ENCODE measurements around the gene UNC13A. TPM values are rescaled to one million over a fixed set of nuclear protein-coding genes. Genes with fewer than 3 reads are reported as not detected.
"Not testable (repeated sequence)": the region's sequence is repeated elsewhere in the genome, so short reads cannot be mapped to it uniquely, and the experiment has no call there.

The UNC13A gene
- total and polyA plus RNA-seq, 2 of the 8 experiments (the other 6 are each of a cell fraction or from before 2014, with no cell fraction given) = 13.1 to 47.6 TPM

DNA sequence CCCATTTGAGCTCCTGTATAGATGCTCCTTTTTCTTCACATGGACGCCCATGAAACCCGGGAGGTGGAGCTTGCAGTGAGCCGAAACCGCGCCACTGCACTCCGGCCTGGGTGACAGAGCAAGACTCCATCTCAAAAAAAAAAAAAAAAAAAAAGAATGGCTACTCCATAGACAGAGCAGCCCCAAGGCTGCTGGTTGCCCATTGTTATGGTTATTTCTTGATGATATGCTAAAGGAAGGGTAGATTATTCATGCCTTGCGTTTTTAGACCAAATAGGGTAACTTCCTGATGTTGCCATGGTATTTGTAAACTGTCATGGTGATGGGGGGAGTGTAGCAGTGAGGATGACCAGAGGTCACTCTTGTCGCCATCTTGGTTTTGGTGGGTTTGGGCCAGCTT lies 90.1 kb downstream of the UNC13A start:
- CTCF ChIA-PET (ENCODE audit: partially characterized antibody) = interaction anchor here (1.6 kb wide), 1 partner anchor 157 kb away, joined by 4 read pairs; no protein-coding TSS in a partner anchor
- TF ChIP-seq YY1 (IDR thresholded peaks at IDR 0.05; ENCODE audit: low read depth, low read length) = peak; percentile 68; the same call in 1 of the 2 replicates
- peak; percentile 30; the same call in 1 of the 2 replicates for TF ChIP-seq SRF (IDR thresholded peaks at IDR 0.05; ENCODE audit: low read depth, low read length)
- H3K27ac ChIP-seq (ENCODE audit: low read depth, low read length) = not testable (repeated sequence)

More for the DNA sequence above, 90.1 kb downstream of the UNC13A start:
- not testable (repeated sequence) for H3K9me3 ChIP-seq (ENCODE audit: insufficient read depth in 2 of 2, low read depth in 1 of 2, low read length in 1 of 2); H2BK12ac ChIP-seq (ENCODE audit: low read depth, low read length); H2BK120ac ChIP-seq (replicated peaks; ENCODE audit: low read depth, low read length); H4K20me1 ChIP-seq (replicated peaks in 1 of 2; ENCODE audit: control insufficient read depth in 1 of 2, insufficient read depth in 2 of 2, low read length in 2 of 2); H2AK5ac ChIP-seq (ENCODE audit: low read depth, low read length); H3K79me2 ChIP-seq (ENCODE audit: control insufficient read depth in 1 of 2, insufficient read depth in 2 of 2, low read length in 2 of 2); H2BK5ac ChIP-seq (ENCODE audit: low read depth, low read length); H4K8ac ChIP-seq (ENCODE audit: extremely low read depth, insufficient read depth, low read length); H3K56ac ChIP-seq (replicated peaks; ENCODE audit: insufficient read length, low read depth, low read length); H3K4ac ChIP-seq (replicated peaks; ENCODE audit: insufficient read length, low read depth, low read length); H4K5ac ChIP-seq (ENCODE audit: insufficient read length, low read depth, low read length); H3K14ac ChIP-seq (ENCODE audit: insufficient read length); H3K23ac ChIP-seq (ENCODE audit: insufficient read length); H3K4me3 ChIP-seq (ENCODE audit: extremely low read depth in 1 of 4, insufficient read depth in 2 of 4, low read depth in 3 of 4, low read length in 4 of 4); DNase-seq (ENCODE audit: low read depth in 1 of 2, low spot score in 2 of 2); H3K27me3 ChIP-seq (replicated peaks in 1 of 4; ENCODE audit: control insufficient read depth in 3 of 4, extremely low read depth in 1 of 4, insufficient read depth in 3 of 4, low read length in 3 of 4); H3K4me2 ChIP-seq (ENCODE audit: insufficient read depth in 1 of 2, low read depth in 2 of 2, low read length in 2 of 2); H2BK15ac ChIP-seq (ENCODE audit: low read length); H3K23me2 ChIP-seq (ENCODE audit: low read depth, low read length); H4K91ac ChIP-seq (replicated peaks; ENCODE audit: insufficient read length, low read length); H3K36me3 ChIP-seq (ENCODE audit: control insufficient read depth in 2 of 4, insufficient read depth in 4 of 4, low read length in 3 of 4); FAIRE-seq; H2AFZ ChIP-seq (ENCODE audit: low read length); H2BK20ac ChIP-seq (ENCODE audit: low read length); H3K79me1 ChIP-seq (ENCODE audit: low read depth, low read length); H3K9ac ChIP-seq (replicated peaks in 1 of 4; ENCODE audit: extremely low read depth in 1 of 4, low read depth in 3 of 4, low read length in 3 of 4); H3K18ac ChIP-seq (ENCODE audit: extremely low read depth, low read length)
- peaks cover 5 to 14% (median 6%) of the 10 kb centered on the region in 4 experiments; a peak in 6 of 7 replicates for H3K4me1 ChIP-seq (replicated peaks in 1 of 4; ENCODE audit: control insufficient read depth in 3 of 4, insufficient read depth in 4 of 4, low read length in 3 of 4)
- POLR2A ChIA-PET (ENCODE audit: partially characterized antibody) = interaction anchor here (1.2 to 1.3 kb wide), 2 partner anchors 9 to 18 kb away, joined by 3 read pairs; no protein-coding TSS in a partner anchor
- WGBS, 2 experiments (ENCODE audit: extremely low coverage in 1 of 2, insufficient coverage in 1 of 2, insufficient read length in 1 of 2, insufficient replicate concordance in 2 of 2, low coverage in 1 of 2, low lambda C conversion rate in 2 of 2, missing lambda C conversion rate in 1 of 2) = 84% methylated on average over 8 of the region's 8 CpGs; no CpG with 5 or more reads in 1 of the 2 experiments
